A549 (cell line): ENCODE data around the gene SLC15A2. TPM values are rescaled to one million over a fixed set of nuclear protein-coding genes. Genes with fewer than 3 reads are reported as not detected.

Experiments
- ATAC-seq, 2 experiments: fragments of 200-7000 bp in 1 of 2; fragments of >200 bp in 1 of 2; cut with Nextera tagmentation in 1 of 2; cut with Tn5 transposase in 1 of 2; 3 replicates each; pipeline versions ENCODE4 v1.8.0 to v1.9.1; 2018 to 2020; ENCODE audit warnings: mild to moderate bottlenecking in 1 of 2, moderate library complexity in 1 of 2
- CTCF ChIA-PET: fragments of 300-600 bp; sonication (Branson Sonifier 250); formaldehyde crosslinking; extraction: SDS; loops from one replicate; lab custom pipeline; 2021; ENCODE audit warnings: antibody characterized with exemption, inconsistent platforms; lab: Yijun Ruan, JAX
- POLR2A ChIA-PET: fragments of 350-600 bp; formaldehyde crosslinking; extraction: SDS; loops from one replicate; lab custom pipeline; 2021; ENCODE audit warnings: antibody characterized with exemption, inconsistent platforms; lab: Yijun Ruan, JAX
- DNase-seq, 2 experiments: peaks; one replicate each; pipeline versions ENCODE4 v3.0.0 to v3.0.0-alpha.2; 2011 to 2016; ENCODE audit warnings: low read depth in 1 of 2, low spot score in 1 of 2
- FAIRE-seq: peaks from 2 replicates; lab custom pipeline; 2011; peaks lifted over from hg19 to GRCh38; lab: Jason Lieb, UNC
- H3K27ac ChIP-seq, 2 experiments: fragments of >200 bp; sonication (Bioruptor Twin); formaldehyde crosslinking; 3 replicates each; pipeline ENCODE4 v1.5.1; 2016 to 2017
- H3K4me1 ChIP-seq: fragments of >200 bp; sonication (Bioruptor Twin); formaldehyde crosslinking; 3 replicates; pipeline ENCODE4 v1.6.1; 2016
- H3K4me2 ChIP-seq: fragments of >200 bp; sonication (Bioruptor Twin); formaldehyde crosslinking; 3 replicates; pipeline ENCODE4 v1.6.1; 2016
- H3K4me3 ChIP-seq: fragments of >200 bp; sonication (Bioruptor Twin); formaldehyde crosslinking; 3 replicates; pipeline ENCODE4 v1.5.1; 2016
- H3K9me3 ChIP-seq: fragments of >200 bp; sonication (Bioruptor Twin); formaldehyde crosslinking; 3 replicates; pipeline ENCODE4 v1.6.1; 2016
- ATOH8 ChIP-seq: fragments of 250-450 bp; sonication (Bioruptor Pico); IDR thresholded peaks from 2 replicates; pipeline ENCODE4 v1.5.0; 2020; ENCODE audit warnings: low read depth, mild to moderate bottlenecking, moderate library complexity
- BCL3 ChIP-seq: fragments of >200 bp; sonication (Bioruptor Twin); formaldehyde crosslinking; IDR thresholded peaks from 3 replicates; pipeline ENCODE4 v1.6.1; 2016
- CEBPB ChIP-seq, 2 experiments: fragments of >200 bp in 1 of 2; sonication (Bioruptor Twin) in 1 of 2; formaldehyde crosslinking in 1 of 2; IDR thresholded peaks; 2 replicates each; pipeline ENCODE4 v1.6.1; 2012 to 2016
- CHD2 ChIP-seq: fragments of 150-350 bp; IDR thresholded peaks from 2 replicates; pipeline ENCODE4 v1.6.1; 2014; ENCODE audit warnings: low read length; ENCODE audit not compliant: partially characterized antibody
- EHF ChIP-seq: fragments of 250-450 bp; sonication (Bioruptor Pico); IDR thresholded peaks from 2 replicates; pipeline ENCODE4 v1.5.0; 2020; ENCODE audit warnings: mild to moderate bottlenecking
- EHMT2 ChIP-seq: fragments of 200-600 bp; sonication (generic); IDR thresholded peaks from 2 replicates; pipeline ENCODE4 v1.6.1; 2016; ENCODE audit warnings: antibody characterized with exemption, low read depth, mild to moderate bottlenecking, moderate library complexity
- ELK1 ChIP-seq: fragments of 150-350 bp; IDR thresholded peaks from 2 replicates; pipeline ENCODE4 v1.6.1; 2014; ENCODE audit warnings: low read depth, mild to moderate bottlenecking, low read length
- ESRRA ChIP-seq: fragments of 150-350 bp; IDR thresholded peaks from 2 replicates; pipeline ENCODE4 v1.6.1; 2014; ENCODE audit warnings: mild to moderate bottlenecking, low read length, borderline replicate concordance
- FOSB ChIP-seq: fragments of 250-450 bp; sonication (Bioruptor Pico); IDR thresholded peaks from 2 replicates; pipeline ENCODE4 v1.5.0; 2020; ENCODE audit warnings: mild to moderate bottlenecking, moderate library complexity
- FOSL2 ChIP-seq, 2 experiments: fragments of 450-650 bp in 1 of 2; fragments of >200 bp in 1 of 2; sonication (Bioruptor Twin) in 1 of 2; formaldehyde crosslinking; IDR thresholded peaks; 2 replicates each; pipeline versions ENCODE4 v1.5.0 to v1.6.1; 2016 to 2020; ENCODE audit warnings: mild to moderate bottlenecking in 1 of 2, moderate library complexity in 1 of 2
- HOXA7 ChIP-seq: fragments of 250-450 bp; sonication (Bioruptor Pico); IDR thresholded peaks from 2 replicates; pipeline ENCODE4 v1.5.0; 2020; ENCODE audit warnings: mild to moderate bottlenecking, moderate library complexity
- HOXB13 ChIP-seq: fragments of 250-450 bp; sonication (Bioruptor Pico); IDR thresholded peaks from 2 replicates; pipeline ENCODE4 v1.5.0; 2020; ENCODE audit warnings: low read depth, mild to moderate bottlenecking, moderate library complexity
- HOXB5 ChIP-seq: fragments of 250-450 bp; sonication (Bioruptor Pico); IDR thresholded peaks from 2 replicates; pipeline ENCODE4 v1.5.0; 2020; ENCODE audit warnings: mild to moderate bottlenecking, moderate library complexity
- JUN ChIP-seq, 2 experiments: fragments of >200 bp; sonication (Bioruptor Twin); formaldehyde crosslinking; IDR thresholded peaks; 2 replicates in 1 of 2; 3 replicates in 1 of 2; pipeline ENCODE4 v1.6.1; 2016 to 2017
- KDM1A ChIP-seq: fragments of 200-600 bp; sonication (generic); IDR thresholded peaks from 2 replicates; pipeline ENCODE4 v1.6.1; 2016; ENCODE audit warnings: low read depth, mild to moderate bottlenecking
- MAFK ChIP-seq: fragments of 450-650 bp; IDR thresholded peaks from 2 replicates; pipeline ENCODE4 v1.6.1; 2014; ENCODE audit not compliant: partially characterized antibody
- NFE2L2 ChIP-seq: fragments of 150-350 bp; conservative IDR thresholded peaks from 2 replicates; pipeline ENCODE4 v1.6.1; 2014; ENCODE audit warnings: low read length
- NPAS2 ChIP-seq: fragments of 250-450 bp; sonication (Bioruptor Pico); IDR thresholded peaks from 2 replicates; pipeline ENCODE4 v1.8.0; 2022; ENCODE audit warnings: mild to moderate bottlenecking, moderate library complexity, borderline replicate concordance
- POLR2A ChIP-seq: IDR thresholded peaks from 2 replicates; pipeline ENCODE4 v1.6.1; 2012; ENCODE audit warnings: mild to moderate bottlenecking, low read length
- POLR2AphosphoS2 ChIP-seq: conservative IDR thresholded peaks from 2 replicates; pipeline ENCODE4 v1.6.1; 2012; ENCODE audit warnings: low read length, improper control_type of control experiment, inconsistent platforms
- RNF2 ChIP-seq: fragments of 200-600 bp; sonication (generic); IDR thresholded peaks from 2 replicates; pipeline ENCODE4 v1.6.1; 2016; ENCODE audit warnings: low read depth, mild to moderate bottlenecking, antibody characterized with exemption, moderate library complexity, borderline replicate concordance
- WGBS: methylation state at CpG from one replicate; pipeline ENCODE4 v1.1.6; 2017; ENCODE audit errors: missing lambda C conversion rate; 5-methylcytosine and 5-hydroxymethylcytosine counted together
- polyA plus RNA-seq, 4 experiments: library from polyadenylated mRNA; depleted of rRNA in 3 of 4; stranded (reverse); fragments of >200 nt; fragmentation: RNase III in 1 of 4; extraction: RNeasy Plus Mini Kit Qiagen cat#74134 plus additional on column Dnase treatment in 1 of 4; gene quantifications; 2 replicates in 3 of 4; 3 replicates in 1 of 4; pipeline ENCODE4 v1.2.3, GENCODE V29; 2011 to 2017
- TF ChIP-seq, protein P1 (sequence below): IDR thresholded peaks from 2 replicates; pipeline ENCODE4 v1.6.1; 2012

Gene SLC15A2
- polyA plus RNA-seq, 2 of the 4 experiments (the other 2 are of a cell fraction): 0.18 to 0.63 TPM

DNA sequence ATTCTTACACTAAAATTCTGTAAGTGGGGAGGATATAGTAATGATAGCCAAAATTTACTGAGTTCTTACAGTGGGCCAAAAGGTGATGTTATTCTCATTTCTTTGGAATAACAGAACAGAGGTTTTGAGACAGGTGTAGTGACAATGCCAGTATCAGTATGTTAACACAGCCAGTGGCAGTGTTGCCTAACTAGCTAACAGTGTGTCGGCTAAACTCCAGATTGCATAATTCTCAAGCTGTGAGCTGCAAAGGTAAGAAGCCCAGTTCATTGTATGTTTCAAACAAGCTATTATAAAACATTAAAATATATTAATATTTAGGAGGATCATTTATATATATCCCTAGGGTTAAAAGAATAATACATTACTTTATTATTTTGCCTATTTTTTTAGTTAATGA is 920 bp downstream of the SLC15A2 start:
- CTCF ChIA-PET: interaction anchor here (1.5 kb wide), 1 partner anchor 12 kb away, joined by 3 read pairs; no protein-coding TSS in a partner anchor
- Histone ChIP-seq H3K27ac (no peak overlapping the region), H3K4me2 (no peak overlapping the region), H3K4me1 (no peaks in the 10 kb centered on the region), H3K9me3 (no peaks in the 10 kb centered on the region), H3K4me3 (no peak overlapping the region)
- DNase-seq (no peak), ATAC-seq (no peak), FAIRE-seq (no peak)
- 0% methylated on average over 1 of the region's 1 CpG for WGBS
- POLR2A ChIA-PET: no interaction called here
- no peak for TF ChIP-seq EHMT2
- peak in 1 of 2 experiments; percentile 23; a peak in 1 of 4 replicates for TF ChIP-seq CEBPB (IDR thresholded peaks at IDR 0.05)

DNA sequence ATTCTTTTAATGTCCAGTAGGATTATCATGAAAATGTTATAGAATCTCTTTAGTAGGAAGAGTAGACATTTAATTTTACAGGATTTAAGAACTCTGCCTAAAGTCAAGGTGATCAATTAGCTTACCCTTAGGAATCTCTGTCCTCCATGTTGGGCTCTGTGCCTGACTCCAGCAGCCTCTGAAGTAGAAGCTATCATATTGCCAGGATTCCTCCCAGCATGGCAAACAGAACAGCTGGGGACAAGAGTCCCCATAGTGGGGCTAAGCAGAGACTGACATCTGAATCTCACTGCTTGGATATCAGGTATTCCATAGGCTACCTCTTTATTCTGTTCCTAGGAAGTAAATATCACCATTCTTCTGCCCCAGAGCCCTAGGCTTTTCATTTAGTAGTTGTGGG is 1.5 kb downstream of the SLC15A2 start:
- no peak overlapping the region for H3K4me2 ChIP-seq
- FAIRE-seq (no peak), DNase-seq (no peak)
- H3K9me3 ChIP-seq: no peaks in the 10 kb centered on the region
- ChIA-PET POLR2A (no interaction called here), CTCF (interaction anchor here (1.5 kb wide), 1 partner anchor 11 kb away, joined by 3 read pairs; no protein-coding TSS in a partner anchor)
- no peak overlapping the region for H3K27ac ChIP-seq
- TF ChIP-seq CEBPB (IDR thresholded peaks at IDR 0.05): no peak
- TF ChIP-seq POLR2A: no peak
- TF ChIP-seq, protein P1, sequence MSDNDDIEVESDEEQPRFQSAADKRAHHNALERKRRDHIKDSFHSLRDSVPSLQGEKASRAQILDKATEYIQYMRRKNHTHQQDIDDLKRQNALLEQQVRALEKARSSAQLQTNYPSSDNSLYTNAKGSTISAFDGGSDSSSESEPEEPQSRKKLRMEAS: no peak
- no peak for TF ChIP-seq ATOH8 (CRISPR knock-in tag)
- no peak for TF ChIP-seq NPAS2 (CRISPR knock-in tag)
- no peak for TF ChIP-seq MAFK
- TF ChIP-seq CHD2: no peak
- no peak for TF ChIP-seq BCL3
- no peak for TF ChIP-seq NFE2L2
- TF ChIP-seq RNF2: no peak
- no peak for TF ChIP-seq JUN (IDR thresholded peaks at IDR 0.05)
- no peak for TF ChIP-seq KDM1A
- no peak for TF ChIP-seq POLR2AphosphoS2
- no peak for TF ChIP-seq HOXB5
- no peak for TF ChIP-seq ESRRA
- no peak for TF ChIP-seq HOXA7 (CRISPR knock-in tag)
- no peak for TF ChIP-seq ELK1
- TF ChIP-seq FOSL2 (IDR thresholded peaks at IDR 0.05): no peak
- TF ChIP-seq FOSL2 (CRISPR knock-in tag; IDR thresholded peaks at IDR 0.05): no peak
- TF ChIP-seq, all 56 proteins: peak for 0
- Histone ChIP-seq H3K4me3 (no peak overlapping the region), H3K4me1 (no peaks in the 10 kb centered on the region)
- no peak for ATAC-seq

GRCh38 chr3:121896823-121897222 is 2.6 kb downstream of the SLC15A2 start:
- Histone ChIP-seq H3K27ac (no peak overlapping the region), H3K4me1 (no peaks in the 10 kb centered on the region), H3K9me3 (no peaks in the 10 kb centered on the region), H3K4me2 (no peak overlapping the region), H3K4me3 (no peak overlapping the region)
- ChIA-PET POLR2A (no interaction called here), CTCF (no interaction called here)
- ATAC-seq: no peak
- no peak for TF ChIP-seq EHF
- TF ChIP-seq FOSB (CRISPR knock-in tag): no peak
- no peak for TF ChIP-seq POLR2AphosphoS2
- no peak for TF ChIP-seq HOXB13 (CRISPR knock-in tag)
- TF ChIP-seq POLR2A: no peak
- no peak for TF ChIP-seq EHMT2
- FAIRE-seq: no peak
- DNase-seq: no peak
